Panc1 (cell line): ENCODE measurements around the gene CDKAL1.

Experiments used
- CTCF ChIP-seq: fragments of 450-650 bp; IDR thresholded peaks from 2 replicates; pipeline ENCODE4 v1.5.1; 2017; ENCODE audit warnings: mild to moderate bottlenecking
- POLR2AphosphoS5 ChIP-seq: IDR thresholded peaks from 2 replicates; pipeline ENCODE4 v1.6.1; 2012; ENCODE audit warnings: mild to moderate bottlenecking, low read depth, low read length, moderate library complexity
- REST ChIP-seq, 2 experiments: IDR thresholded peaks; 2 replicates each; pipeline ENCODE4 v1.6.1; 2011 to 2012; ENCODE audit warnings: low read depth in 2 of 2, control low read depth in 1 of 2, low read length in 1 of 2, mild to moderate bottlenecking in 1 of 2, moderate library complexity in 1 of 2; ENCODE audit not compliant: insufficient read depth in 1 of 2
- SIN3A ChIP-seq: IDR thresholded peaks from 2 replicates; pipeline ENCODE4 v1.6.1; 2012; ENCODE audit warnings: low read depth, mild to moderate bottlenecking, low read length, moderate library complexity, borderline replicate concordance; ENCODE audit not compliant: insufficient read depth

DNA sequence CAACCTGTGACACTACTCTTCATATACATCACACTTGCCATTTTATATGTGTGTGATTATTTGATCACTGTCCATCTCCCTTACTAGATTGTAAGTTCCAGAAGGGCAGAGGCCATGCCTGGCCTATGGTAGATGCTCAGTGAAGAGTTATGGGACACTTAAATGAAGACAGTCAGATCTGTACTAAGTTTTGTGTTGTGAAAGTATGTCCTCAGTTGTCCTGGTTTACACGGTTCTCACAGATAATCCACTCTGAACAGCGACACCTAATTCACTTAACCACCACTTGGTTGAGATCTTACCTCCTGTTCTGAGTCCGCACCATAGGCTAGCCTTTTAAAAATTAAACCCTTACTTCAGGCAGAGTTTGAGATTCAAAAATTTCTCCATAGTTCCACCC is 625.2 kb downstream of the CDKAL1 start:
- TF ChIP-seq CTCF (no peak), SIN3A (no peak), POLR2AphosphoS5 (no peak), REST (IDR thresholded peaks at IDR 0.05; ENCODE audit: insufficient read depth in 1 of 2, low read depth in 2 of 2, low read length in 1 of 2) (no peak)
